KBM-7 (cell line): ENCODE measurements around the gene IMMT.
A peak's percentile ranks its signal among the peaks of the same experiment; 100 is the strongest.

ENCODE experiments used
- DNase-seq: peaks from one replicate; pipeline ENCODE4 v3.0.0-alpha.2; 2015
- in situ Hi-C: fragments of 300-500 bp; cut with MboI; formaldehyde crosslinking; loops from 2 replicates; pipeline ENCODE4 v1.14.3; 2020; ENCODE audit warnings: low sequenced_read_pairs, low pct_unique_long_range_greater_than_20kb, mixed read lengths

The IMMT gene

GRCh38 chr2:86105252-86105968, 89.9 kb downstream of the IMMT start, which contains the start of gene POLR1A:
POLR1A (minus strand) TSS chr2:86105886; CDS start chr2:86105776, 110 bp downstream.
- in situ Hi-C loops: no loop called here
- peak; percentile 97 for DNase-seq

GRCh38 chr2:86102157-86102556, 93.1 kb downstream of the IMMT start:
- no peak for DNase-seq
- in situ Hi-C loops: no loop called here

- in situ Hi-C loops: no loop called here
- no peak for DNase-seq
Observed at GRCh38 chr2:86097913-86098312, 97.3 kb downstream of the IMMT start.

- no peak for DNase-seq
- in situ Hi-C loops: no loop called here
Observed at GRCh38 chr2:86097114-86097896, 98.0 kb downstream of the IMMT start.

GRCh38 chr2:86094229-86094628, 101.0 kb downstream of the IMMT start:
- no peak for DNase-seq
- in situ Hi-C loops: no loop called here
